Activated CD4-positive, CD25-positive, alpha-beta regulatory T cell treated with anti-CD3 and anti-CD28 coated beads, Interleukin-2, amount 50 U/mL, for 16 hours (primary cell): ENCODE results near the gene CDH20.

ENCODE experiments used
- DNase-seq: peaks from one replicate; pipeline ENCODE4 v3.0.0-alpha.2; 2020; ENCODE audit warnings: low read depth, low spot score

CDH20 gene

GRCh38 chr18:61333271-61333745 is at the start of gene CDH20:
Gene CDH20 (plus strand): TSS chr18:61333430.
- no peak for DNase-seq

- no peak for DNase-seq
Observed at GRCh38 chr18:61284039-61284438, 49.2 kb upstream of the CDH20 start.

DNA sequence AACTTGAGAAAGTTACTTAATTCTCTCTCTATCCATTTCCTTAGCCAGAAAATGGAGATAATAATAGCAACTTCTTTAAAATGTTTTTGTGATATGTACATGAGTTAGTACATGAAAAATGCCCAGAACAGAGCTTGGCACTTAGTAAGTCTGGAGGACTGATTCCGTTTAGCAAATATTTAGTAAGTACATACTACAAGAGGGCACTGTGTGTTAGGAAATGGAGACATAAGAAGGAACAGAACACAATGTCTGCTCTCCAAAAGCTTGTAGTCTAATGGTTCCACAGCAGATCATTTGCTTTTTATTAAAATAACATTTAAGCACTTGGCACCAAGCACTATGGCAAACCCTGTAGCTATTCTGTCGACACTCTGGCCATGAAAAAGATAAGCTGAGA is 47.5 kb upstream of the CDH20 start:
- DNase-seq, result no peak

GRCh38 chr18:61286867-61287266 is 46.4 kb upstream of the CDH20 start:
- no peak for DNase-seq

DNA sequence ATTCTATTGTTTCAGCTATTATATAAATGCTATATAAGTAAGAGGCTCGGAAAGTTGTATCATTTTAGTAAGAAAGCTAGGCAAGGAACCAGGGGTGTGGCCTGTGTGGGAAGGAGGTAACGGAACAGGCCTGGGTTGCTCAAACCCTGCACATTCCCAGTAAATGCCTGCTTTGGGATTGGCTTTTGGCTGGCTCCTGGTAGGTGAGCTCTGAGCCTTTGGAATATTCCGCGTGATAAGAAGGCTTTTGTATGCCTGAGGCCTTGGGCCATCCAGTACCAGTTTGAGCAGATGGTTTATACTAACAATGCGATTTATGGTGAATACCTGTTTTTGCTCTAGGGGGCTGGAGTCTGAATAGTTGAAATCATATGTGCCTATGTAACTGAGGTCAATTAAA is 42.6 kb upstream of the CDH20 start:
- DNase-seq, result no peak

GRCh38 chr18:61292280-61293035 is 40.8 kb upstream of the CDH20 start:
- DNase-seq, result no peak

DNA sequence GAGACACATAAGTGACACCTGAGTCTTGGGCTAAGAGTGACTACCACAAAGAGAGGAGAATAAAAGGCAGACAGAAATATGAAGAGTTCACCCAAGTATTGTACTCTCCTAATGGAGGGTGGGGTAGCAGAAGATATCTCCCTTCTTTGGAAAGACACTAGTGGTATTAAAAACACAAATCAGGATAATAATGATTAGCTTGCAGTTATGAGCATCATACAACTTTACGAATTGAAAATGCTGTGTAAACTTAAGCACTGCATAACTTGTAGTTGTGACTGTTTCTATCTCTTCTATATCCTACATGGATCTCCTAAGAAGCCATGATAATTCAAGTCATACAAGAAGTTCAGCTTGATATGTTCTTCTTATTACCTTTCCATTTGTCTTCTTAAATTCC is 38.1 kb upstream of the CDH20 start:
- DNase-seq, result no peak

DNA sequence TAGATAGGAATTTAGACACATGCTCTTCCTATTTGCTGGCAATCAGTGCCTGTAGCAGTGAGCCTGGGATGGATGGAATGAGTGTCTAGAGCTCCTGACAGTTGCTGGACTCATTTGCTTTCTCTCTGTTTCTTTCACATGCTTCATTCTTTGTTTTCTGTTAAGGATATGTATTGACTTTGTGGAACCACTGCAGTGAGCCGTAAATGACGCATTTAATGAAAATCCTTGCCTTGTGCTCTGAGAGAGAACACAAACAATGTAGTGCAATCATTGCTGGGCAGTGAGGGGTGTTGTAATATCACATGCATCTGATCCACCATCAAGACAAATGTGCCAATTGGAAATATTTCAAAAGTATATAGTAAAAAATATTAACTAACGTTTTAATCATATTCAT is 25.2 kb upstream of the CDH20 start:
- DNase-seq, result no peak

- no peak for DNase-seq
Observed at GRCh38 chr18:61308795-61309393, 24.3 kb upstream of the CDH20 start.

GRCh38 chr18:61322265-61322873 is 10.9 kb upstream of the CDH20 start:
- DNase-seq, result no peak

DNA sequence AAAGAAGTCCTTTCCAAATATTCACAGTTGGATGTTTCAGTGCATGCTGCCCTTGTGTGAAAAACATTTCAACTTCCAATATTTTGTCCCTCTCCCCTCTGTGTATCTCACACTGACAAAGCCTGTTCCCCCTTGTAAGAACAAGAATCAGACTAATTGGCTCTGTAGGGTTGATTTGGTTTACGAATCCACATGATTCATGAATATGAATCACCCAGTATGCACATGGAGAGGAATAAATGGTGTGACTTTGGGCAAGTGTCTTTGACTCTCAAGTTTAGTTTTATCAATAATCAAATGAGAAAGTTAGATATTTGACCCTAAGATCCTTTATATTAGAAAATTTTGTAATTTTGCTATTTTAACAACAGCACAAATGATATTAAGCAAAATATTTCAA is 9.3 kb upstream of the CDH20 start:
- no peak for DNase-seq

DNA sequence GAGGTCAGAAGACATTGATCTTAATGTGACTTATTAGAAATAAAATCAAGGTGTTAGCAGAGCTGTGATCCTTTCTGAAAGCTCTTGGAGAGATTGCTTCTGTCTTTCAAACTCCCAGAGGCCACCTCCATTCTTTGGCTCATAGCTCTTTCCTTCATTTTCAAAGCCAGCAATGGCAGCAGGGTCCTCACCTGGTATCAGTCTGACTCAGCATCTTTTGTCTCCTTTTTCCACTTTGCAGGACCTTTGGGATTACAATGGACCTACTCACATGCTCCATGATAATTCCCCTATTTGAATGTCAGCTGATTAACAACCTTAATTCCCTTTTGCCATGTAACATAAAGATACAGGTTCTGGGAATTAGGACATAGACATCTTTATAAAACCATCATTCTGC is 6.8 kb upstream of the CDH20 start:
- no peak for DNase-seq

DNA sequence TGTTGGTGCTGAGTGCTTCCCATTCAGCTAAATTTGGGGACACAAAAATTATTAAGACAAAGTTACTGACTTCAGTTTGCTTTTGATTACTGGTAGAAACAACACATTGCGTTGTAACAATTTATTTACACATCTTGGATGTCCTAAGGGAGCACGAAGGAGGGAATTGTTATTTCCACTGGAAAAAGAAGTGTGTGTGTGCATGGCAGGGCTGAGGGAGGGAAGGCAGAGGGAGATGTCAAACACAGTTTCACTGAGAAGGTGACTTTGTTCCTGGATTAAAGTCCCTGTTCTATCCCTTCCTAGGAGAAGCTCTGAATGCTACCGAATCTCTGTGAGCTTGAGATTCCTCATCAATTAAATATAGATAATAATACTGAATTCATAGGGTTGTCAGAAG is 3.8 kb upstream of the CDH20 start:
- DNase-seq, result no peak

GRCh38 chr18:61331051-61331450 is 2.2 kb upstream of the CDH20 start:
- no peak for DNase-seq

- DNase-seq, result no peak
Observed at GRCh38 chr18:61333746-61334490, 688 bp downstream of the CDH20 start.

- DNase-seq, result no peak
Observed at GRCh38 chr18:61334491-61334850, 1.2 kb downstream of the CDH20 start.

- DNase-seq, result no peak
Observed at GRCh38 chr18:61334951-61335683, 1.9 kb downstream of the CDH20 start.

GRCh38 chr18:61335684-61336555 is 2.7 kb downstream of the CDH20 start:
- no peak for DNase-seq

GRCh38 chr18:61336766-61337165 is 3.5 kb downstream of the CDH20 start:
- no peak for DNase-seq

DNA sequence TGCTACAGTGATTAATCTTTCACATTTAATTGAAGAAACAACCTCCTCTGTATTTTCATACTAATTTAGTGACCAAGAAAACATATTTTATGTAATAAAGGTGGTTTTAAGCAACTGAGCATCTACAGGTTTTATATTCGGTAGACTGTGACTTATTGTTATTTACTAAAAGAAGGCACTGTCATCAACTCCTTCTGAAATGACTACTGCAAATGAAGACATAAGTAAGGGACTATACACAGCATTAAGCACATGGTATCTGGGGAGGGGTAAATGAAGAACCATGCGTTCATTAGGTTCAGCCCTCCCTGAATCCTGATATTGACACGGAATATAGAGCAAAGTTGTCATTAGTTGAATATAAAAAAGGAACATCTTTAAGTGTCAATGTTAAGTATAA is 4.3 kb downstream of the CDH20 start:
- DNase-seq, result no peak

DNA sequence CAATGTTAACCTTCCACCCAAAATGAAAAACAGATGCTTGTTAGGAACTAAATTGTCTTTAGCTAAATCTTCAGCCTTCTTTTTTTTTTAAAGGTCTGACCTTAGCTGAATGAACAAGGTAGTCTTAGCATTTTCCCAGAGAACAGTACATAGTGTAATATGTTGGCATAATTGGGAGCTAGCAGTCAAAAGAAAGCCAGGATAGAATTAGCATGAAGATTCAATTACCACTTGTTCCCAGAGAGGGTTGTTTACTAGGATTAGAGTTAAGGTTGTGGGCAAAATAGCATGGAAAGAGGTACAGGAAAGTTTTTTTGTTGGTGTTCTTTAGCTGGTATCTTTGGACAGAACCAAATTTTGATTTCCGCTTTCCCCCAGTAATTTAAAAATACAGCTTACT is 6.9 kb downstream of the CDH20 start:
- no peak for DNase-seq
